Uterus (tissue), 4 donors: ENCODE measurements around the gene GPRC5C. TPM values are rescaled to one million over a fixed set of nuclear protein-coding genes. Genes with fewer than 3 reads are reported as not detected.

Source experiments
- DNase-seq, 2 donors: peaks; one replicate each; pipeline ENCODE4 v3.0.0-alpha.2; 2019 to 2020
- H3K27ac ChIP-seq, 2 donors: fragments of 200-600 bp; sonication (generic); 1 replicate in 1 of 2; 2 replicates in 1 of 2; pipeline ENCODE4 v1.5.1; 2016 to 2018
- H3K27me3 ChIP-seq, 2 donors: fragments of 200-600 bp; sonication (generic); one replicate each; pipeline ENCODE4 v1.5.1; 2018 to 2019; ENCODE audit warnings: control low read depth in 1 of 2
- H3K36me3 ChIP-seq, 2 donors: fragments of 200-600 bp; sonication (generic); one replicate each; pipeline ENCODE4 v1.5.1; 2019; ENCODE audit warnings: control low read depth in 1 of 2
- H3K4me1 ChIP-seq, 2 donors: fragments of 200-600 bp; sonication (generic); one replicate each; pipeline ENCODE4 v1.5.1; 2018 to 2019; ENCODE audit warnings: control low read depth in 1 of 2
- H3K4me3 ChIP-seq, 2 donors: fragments of 200-600 bp; sonication (generic); 1 replicate in 1 of 2; 2 replicates in 1 of 2; pipeline ENCODE4 v1.5.1; 2018 to 2019; ENCODE audit warnings: mild to moderate bottlenecking in 1 of 2
- H3K9me3 ChIP-seq, 2 donors: fragments of 200-600 bp; sonication (generic); one replicate each; pipeline ENCODE4 v1.5.1; 2019; ENCODE audit warnings: control low read depth in 1 of 2
- POLR2A ChIP-seq, 2 donors: fragments of 450-650 bp; IDR thresholded peaks; one replicate each; pipeline ENCODE4 v1.6.1; 2016; ENCODE audit warnings: antibody characterized with exemption in 2 of 2, mild to moderate bottlenecking in 1 of 2, moderate library complexity in 1 of 2
- intact Hi-C: fragments of 100-400 bp; cut with DNase I; formaldehyde crosslinking; loops from one replicate; pipeline ENCODE4 v1.15.1; 2023; ENCODE audit warnings: low total_unique reads
- total RNA-seq, 4 donors: library from RNA; depleted of rRNA in 3 of 4; stranded (reverse); fragments of >200 nt in 3 of 4; gene quantifications; one replicate each; pipeline versions ENCODE4 v1.1.0 to v1.2.4, GENCODE V29; 2014 to 2023
- TF ChIP-seq, protein P1 (sequence below), 4 experiments: fragments of 200-600 bp in 2 of 4; fragments of 450-650 bp in 2 of 4; sonication (generic) in 2 of 4; IDR thresholded peaks; one replicate each; pipeline ENCODE4 v1.5.1; 2016 to 2019; ENCODE audit warnings: antibody characterized with exemption in 4 of 4, mild to moderate bottlenecking in 2 of 4, moderate library complexity in 1 of 4
- donor health status: DM: yes; HTN: yes; CAD: no.

The GPRC5C gene
- total RNA-seq, 4 donors from 2014 or later, result 2.8 to 56.8 (median 27.6) TPM

DNA sequence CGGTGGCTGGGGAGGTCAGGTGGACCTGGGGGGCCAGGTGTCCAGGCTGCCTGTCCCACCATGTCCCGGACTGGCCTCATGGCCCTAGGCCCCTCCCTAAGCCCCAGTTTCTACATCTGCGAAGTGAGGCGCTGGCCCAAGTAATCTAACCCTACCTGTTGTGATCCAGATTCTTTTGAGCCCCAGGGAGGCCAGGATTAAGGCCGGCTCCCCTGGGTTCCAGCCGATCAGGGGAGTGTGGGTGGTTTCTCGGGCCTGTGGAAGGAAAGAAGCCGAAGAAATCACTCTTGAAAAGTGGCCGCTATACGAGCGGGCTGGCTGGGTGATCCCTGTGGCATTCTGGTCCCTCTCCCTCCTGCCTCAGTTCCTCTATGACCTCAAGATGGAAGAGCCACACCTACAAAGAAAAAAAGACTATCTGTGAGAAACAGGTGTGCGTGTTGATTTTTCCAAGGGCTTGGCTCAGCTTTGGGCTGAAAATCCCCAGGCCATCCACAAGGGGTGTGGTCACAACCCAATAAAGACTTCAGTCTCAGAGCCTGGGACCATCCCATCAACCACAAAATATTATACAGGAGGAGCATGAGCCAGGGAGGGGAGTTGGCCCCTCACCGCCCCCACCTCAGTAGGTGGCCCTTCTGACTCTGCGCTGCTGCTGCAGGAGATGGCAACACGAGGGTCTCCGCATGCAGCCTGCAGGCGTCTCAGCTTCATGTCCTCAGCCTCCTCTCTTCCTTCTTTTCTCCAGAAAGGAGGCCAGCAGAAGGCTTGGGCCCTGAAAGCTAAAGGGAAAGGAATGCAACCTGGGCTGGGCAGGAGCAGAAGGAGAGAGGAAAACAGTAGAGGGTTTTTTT is 44.3 kb upstream of the GPRC5C start:
- H3K27ac ChIP-seq, result no peak overlapping the region

DNA sequence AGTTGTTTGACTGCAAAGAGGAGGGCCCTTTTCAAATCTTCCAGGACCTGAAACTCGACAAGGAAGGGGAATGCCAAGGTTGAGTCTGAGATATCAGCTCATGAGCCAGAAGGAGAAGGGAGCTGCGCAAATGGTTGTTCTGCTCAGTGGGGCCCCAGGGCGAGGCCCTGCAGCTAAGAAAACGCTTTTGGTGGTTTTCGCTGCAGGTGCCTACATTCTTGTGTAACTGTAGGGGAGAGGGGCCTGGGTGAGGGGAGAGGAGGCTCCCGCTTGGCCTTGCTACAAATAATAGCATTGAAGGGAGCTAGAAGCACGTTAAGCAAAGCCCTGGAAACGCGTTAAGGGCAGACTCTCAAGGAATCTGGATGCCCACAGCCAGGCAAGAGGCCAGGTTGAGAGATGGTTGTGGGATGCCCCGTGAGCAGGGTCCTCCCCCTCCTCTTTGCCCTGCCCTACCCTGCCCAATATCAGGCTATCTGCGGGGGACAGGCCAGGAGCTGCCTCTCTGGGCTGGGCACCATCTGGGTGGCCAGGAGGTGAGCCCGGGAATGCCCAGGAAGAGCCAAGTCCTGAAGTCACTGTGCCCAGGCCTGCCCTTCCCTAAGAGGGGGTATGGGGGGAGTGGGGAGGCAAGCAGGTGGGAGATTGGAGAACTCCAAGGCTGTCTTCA is 42.7 kb upstream of the GPRC5C start:
- no peak for TF ChIP-seq POLR2A (IDR thresholded peaks at IDR 0.05)
- TF ChIP-seq, protein P1, sequence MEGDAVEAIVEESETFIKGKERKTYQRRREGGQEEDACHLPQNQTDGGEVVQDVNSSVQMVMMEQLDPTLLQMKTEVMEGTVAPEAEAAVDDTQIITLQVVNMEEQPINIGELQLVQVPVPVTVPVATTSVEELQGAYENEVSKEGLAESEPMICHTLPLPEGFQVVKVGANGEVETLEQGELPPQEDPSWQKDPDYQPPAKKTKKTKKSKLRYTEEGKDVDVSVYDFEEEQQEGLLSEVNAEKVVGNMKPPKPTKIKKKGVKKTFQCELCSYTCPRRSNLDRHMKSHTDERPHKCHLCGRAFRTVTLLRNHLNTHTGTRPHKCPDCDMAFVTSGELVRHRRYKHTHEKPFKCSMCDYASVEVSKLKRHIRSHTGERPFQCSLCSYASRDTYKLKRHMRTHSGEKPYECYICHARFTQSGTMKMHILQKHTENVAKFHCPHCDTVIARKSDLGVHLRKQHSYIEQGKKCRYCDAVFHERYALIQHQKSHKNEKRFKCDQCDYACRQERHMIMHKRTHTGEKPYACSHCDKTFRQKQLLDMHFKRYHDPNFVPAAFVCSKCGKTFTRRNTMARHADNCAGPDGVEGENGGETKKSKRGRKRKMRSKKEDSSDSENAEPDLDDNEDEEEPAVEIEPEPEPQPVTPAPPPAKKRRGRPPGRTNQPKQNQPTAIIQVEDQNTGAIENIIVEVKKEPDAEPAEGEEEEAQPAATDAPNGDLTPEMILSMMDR (IDR thresholded peaks at IDR 0.05), result no peak
- Histone ChIP-seq H3K27ac (no peak overlapping the region), H3K4me3 (no peak overlapping the region), H3K27me3 (no peaks in the 10 kb centered on the region), H3K36me3 (no peaks in the 10 kb centered on the region), H3K4me1 (no peaks in the 10 kb centered on the region), H3K9me3 (no peaks in the 10 kb centered on the region)
- DNase-seq, result no peak
- intact Hi-C loops, result no loop called here

More for the DNA sequence above, 44.3 kb upstream of the GPRC5C start:
- no peak for DNase-seq
- H3K4me1 ChIP-seq, result no peaks in the 10 kb centered on the region
- no peaks in the 10 kb centered on the region for H3K36me3 ChIP-seq
- intact Hi-C loops, result no loop called here
- no peaks in the 10 kb centered on the region for H3K9me3 ChIP-seq
- H3K4me3 ChIP-seq, result no peak overlapping the region
- H3K27me3 ChIP-seq, result no peaks in the 10 kb centered on the region
- TF ChIP-seq, protein P1 (IDR thresholded peaks at IDR 0.05), result no peak
- TF ChIP-seq POLR2A (IDR thresholded peaks at IDR 0.05), result no peak

DNA sequence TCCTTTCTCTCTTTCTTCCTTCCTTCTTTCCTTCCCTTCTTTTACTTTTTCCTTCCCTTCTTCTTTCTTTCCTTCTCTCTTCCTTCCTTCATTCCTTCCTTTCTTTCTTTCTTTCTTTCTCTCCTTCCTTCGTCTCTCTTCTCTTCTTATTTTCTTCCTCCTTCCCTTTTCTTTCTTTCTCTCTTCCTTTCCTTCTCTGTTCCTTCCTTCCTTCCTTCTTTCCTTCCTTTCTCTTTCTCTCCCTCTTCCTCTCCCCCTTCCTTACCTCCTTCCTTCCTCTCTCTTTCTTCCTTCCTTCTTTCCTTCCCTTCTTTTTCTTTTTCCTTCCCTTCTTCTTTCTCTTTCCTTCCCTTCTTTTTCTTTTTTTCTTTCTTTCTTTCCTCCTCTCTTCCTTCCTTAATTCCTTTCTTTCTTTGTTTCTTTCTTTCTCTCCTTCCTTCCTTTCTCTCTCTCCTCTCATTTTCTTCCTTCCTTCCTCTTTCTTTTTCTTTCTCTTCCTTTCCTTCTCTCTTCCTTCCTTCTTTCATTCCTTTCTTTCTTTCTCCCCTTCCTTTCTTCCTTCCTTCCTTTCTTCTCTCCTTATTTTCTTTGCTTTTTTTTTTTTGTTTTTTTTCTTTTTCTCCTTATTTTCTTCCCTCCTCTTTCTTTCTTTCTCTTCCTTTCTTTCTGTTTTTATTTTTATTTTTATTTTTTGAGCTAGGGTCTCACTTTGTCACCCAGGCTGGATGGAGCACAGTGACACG is 41.8 kb upstream of the GPRC5C start:
- H3K27me3 ChIP-seq, result no peaks in the 10 kb centered on the region
- DNase-seq, result no peak
- no peaks in the 10 kb centered on the region for H3K4me1 ChIP-seq
- no peaks in the 10 kb centered on the region for H3K9me3 ChIP-seq
- intact Hi-C loops, result no loop called here
- no peak for TF ChIP-seq POLR2A (IDR thresholded peaks at IDR 0.05)
- TF ChIP-seq, protein P1 (IDR thresholded peaks at IDR 0.05), result no peak
- H3K27ac ChIP-seq, result no peak overlapping the region
- no peaks in the 10 kb centered on the region for H3K36me3 ChIP-seq
- H3K4me3 ChIP-seq, result no peak overlapping the region

DNA sequence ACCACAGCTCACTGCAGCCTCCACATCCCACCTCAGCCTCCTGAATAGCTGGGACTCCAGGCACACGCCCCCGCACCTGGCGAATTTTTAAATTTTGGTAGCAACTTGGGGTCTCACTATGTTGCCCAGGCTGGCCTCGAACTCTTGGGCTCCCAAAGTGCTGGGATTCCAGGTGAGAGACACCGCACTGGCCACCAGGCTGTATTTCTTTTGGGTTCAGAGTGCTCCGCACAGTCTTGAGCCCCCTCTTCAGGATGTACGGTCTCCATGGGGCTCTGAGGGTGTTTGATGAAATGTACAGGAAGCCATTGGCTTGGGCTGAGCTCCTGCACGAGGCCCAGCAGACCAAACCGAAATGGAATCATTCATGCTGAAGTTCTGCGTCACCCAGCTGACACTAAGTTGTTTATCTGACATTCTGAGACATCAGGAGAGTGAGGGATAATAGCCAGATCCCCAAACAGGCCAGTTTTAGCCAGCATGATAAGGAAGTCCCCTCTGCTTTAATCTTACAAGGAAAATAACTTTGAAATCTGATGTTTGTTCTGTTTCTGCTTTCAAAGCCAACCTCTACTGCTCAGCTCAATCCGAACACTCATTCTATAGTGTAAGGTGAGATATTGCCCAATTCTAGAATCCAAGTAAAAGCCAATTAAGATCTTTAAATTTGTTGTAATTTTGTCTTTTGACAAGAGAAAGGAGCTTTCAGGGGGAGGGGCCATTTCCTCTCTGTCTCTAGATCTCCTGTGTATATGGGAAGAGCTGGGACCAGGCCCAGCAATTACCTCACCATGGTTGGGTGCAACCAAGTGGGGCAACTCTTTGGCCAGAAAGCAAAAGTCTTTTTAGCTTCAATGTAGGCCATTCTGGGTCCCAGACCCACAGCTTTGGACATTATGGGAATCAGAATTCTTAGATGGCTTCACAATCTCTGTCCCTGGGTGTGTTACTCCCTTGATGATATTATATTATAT is 40.9 kb upstream of the GPRC5C start:
- Histone ChIP-seq H3K27ac (no peak overlapping the region), H3K9me3 (no peaks in the 10 kb centered on the region), H3K36me3 (no peaks in the 10 kb centered on the region), H3K27me3 (no peaks in the 10 kb centered on the region), H3K4me3 (no peak overlapping the region), H3K4me1 (no peaks in the 10 kb centered on the region)
- intact Hi-C loops, result no loop called here
- DNase-seq, result no peak
- TF ChIP-seq POLR2A (IDR thresholded peaks at IDR 0.05), result no peak
- TF ChIP-seq, protein P1 (IDR thresholded peaks at IDR 0.05), result no peak
